ENCODE measurements around the gene C9orf78.

C9orf78 gene

GRCh38 chr9:129839324-129840023 is 4.4 kb upstream of the C9orf78 start:
- DNase-seq = no peak

- DNase-seq = no peak
Observed at GRCh38 chr9:129838707-129839259, 3.7 kb upstream of the C9orf78 start.

GRCh38 chr9:129836311-129837007 is 1.4 kb upstream of the C9orf78 start:
- DNase-seq = no peak

GRCh38 chr9:129835860-129836223 is 767 bp upstream of the C9orf78 start:
- DNase-seq = no peak

GRCh38 chr9:129834489-129835127 is 467 bp downstream of the C9orf78 start:
- no peak for DNase-seq

DNA sequence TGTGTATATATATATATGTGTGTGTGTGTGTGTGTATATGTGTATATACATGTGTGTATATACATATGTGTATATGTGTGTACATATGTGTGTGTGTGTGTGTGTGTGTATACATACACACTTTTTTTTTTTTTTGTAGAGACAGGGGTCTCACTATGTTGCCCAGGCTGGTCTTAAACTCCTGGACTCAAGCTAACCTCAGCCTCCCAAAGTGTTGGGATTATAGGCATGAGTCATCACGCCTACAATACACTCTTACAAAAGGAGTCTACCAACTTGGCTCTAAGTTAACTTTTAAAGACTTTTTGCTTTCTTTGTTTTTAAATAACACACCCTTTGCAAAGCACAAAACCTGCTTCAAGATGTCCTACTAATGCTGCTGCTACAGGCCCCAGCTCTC is 2.1 kb downstream of the C9orf78 start:
- no peak for DNase-seq

DNA sequence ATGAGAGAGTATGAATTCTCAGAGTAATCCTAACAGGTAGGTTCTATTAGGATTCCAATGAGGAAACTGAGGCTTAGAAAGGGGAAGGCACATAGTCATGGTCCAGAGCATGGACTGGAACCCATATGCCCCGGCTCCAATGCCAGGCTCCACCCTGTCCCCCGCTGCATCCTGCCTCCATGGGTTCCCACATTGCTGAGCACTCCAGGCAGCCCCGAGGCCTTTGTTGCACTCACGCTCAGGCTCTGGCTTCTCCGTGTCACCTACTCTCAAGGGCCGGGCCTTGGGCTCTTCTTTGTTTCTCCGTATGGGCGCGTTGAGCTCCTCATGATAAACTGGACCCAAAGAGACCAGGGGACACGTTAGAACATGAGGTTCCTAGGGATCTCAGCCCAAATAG is 6.1 kb downstream of the C9orf78 start:
- DNase-seq = no peak

DNA sequence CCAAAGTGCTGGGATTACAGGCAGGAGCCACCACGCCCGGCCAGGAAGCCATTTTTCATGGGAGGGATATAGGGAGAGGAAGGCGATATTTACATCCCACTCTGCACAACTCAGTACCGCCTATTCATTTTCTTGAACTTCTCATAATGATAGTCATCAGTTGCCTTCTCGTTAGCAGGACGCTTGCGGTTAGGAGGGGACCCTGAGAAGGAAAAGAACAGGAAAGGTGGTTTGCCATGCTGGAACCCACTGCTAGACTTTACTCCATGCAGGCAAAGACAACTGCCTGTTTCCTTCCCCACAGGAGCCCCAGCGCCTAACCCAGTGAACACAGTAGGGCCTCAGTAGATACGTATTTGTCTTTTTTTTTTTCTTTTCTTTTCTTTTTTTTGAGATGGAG is 7.0 kb downstream of the C9orf78 start:
- no peak for DNase-seq

DNA sequence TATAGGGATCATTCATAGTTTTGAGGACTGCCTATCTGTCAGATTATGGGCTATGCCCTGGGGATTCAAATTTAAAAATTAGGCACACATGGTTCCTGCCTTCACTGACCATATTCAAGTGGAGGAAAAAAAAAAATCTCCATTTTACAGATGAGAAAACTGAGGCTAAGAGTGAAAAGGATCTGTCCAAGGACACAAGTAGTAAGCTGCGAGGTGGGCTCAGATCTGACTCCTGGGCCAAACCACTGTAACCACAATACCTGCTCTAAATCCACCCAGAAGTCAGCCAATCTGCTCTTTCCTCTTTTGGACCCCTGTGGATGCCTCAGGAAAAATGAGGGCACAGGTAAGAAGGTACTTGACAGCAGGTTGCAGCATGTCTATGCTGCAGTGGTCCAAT is 8.3 kb downstream of the C9orf78 start:
- no peak for DNase-seq

- no peak for DNase-seq
Observed at GRCh38 chr9:129826344-129826743, 8.7 kb downstream of the C9orf78 start.

DNA sequence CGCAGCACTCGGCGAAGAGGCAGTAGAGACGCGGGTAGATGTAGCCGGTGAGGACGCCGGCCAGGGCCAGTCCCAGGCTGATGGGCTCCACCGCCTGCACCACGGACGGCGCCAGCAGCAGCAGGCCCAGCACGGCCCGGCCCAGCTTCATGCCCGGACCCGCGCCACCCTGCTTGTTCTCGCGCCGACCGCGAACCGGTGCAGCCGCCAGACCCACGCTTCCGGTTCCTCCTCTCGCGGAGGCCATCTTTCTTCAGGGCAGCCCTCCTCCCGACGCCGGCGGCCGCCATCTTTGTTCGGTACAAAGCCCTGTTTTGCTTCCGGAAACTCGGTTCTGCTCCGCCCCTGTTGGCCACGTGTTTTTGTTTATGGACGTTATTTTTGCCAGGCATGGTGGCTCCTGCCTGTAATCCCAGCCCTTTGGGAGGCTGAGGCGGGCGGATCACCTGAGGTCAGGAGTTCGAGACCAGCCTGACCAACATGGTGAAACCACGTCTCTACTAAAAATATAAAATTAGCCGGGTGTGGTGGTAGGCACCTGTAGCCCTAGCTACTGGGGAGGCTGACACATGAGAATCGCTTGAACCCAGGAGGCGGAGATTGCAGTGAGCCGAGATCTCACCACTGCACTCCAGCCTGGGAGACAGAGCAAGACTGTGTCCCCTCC is 11.0 kb downstream of the C9orf78 start, which contains the start of gene TOR1A:
Gene TOR1A (minus strand): TSS at position 202 of the 667 bp plus-strand sequence. CDS start 51 bp downstream, at position 151.
- peak; percentile 81 for DNase-seq

GRCh38 chr9:129823542-129823934 is 11.5 kb downstream of the C9orf78 start:
- no peak for DNase-seq

- no peak for DNase-seq
Observed at GRCh38 chr9:129822898-129823541, 12.1 kb downstream of the C9orf78 start.

- DNase-seq = no peak
Observed at GRCh38 chr9:129816501-129817435, 18.3 kb downstream of the C9orf78 start.

GRCh38 chr9:129815278-129815677 is 19.8 kb downstream of the C9orf78 start:
- no peak for DNase-seq

DNA sequence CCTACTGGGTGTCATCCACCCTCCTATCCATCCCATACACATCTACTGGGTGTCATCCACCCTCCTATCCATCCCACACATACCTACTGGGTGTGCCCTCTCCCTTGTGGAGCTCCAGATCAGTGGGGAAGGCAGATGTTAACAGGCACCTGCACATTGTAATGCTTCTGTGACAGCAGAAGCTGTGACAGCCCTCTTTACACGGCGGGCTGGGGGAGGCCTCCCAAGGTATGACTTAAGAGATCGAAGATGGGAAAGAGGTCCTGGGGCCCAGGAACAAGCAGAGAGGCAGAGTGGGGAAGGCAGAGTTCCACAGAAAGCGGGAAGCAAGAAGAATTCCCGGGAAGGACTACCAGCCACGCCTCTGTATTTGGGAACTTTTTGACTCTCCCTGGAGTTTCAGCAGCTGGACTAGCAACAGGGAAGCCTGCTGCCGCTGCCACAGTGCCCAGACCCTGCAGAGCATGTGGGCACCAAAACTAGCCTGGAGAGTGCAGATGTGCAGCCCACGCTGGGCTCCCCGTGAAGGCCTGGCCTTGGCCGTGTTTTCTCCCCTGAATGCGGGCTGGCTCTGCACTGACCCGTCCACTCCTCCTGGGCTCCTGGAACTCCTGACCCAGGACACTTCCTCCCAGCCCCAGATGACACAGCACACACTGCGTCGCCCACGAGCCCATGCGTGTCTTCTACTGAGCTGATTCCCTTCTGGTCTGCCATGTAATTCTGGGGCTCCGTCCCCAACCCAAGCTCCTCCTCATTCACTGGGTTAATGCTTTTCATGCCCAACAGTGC is 20.4 kb downstream of the C9orf78 start:
- DNase-seq = no peak

DNA sequence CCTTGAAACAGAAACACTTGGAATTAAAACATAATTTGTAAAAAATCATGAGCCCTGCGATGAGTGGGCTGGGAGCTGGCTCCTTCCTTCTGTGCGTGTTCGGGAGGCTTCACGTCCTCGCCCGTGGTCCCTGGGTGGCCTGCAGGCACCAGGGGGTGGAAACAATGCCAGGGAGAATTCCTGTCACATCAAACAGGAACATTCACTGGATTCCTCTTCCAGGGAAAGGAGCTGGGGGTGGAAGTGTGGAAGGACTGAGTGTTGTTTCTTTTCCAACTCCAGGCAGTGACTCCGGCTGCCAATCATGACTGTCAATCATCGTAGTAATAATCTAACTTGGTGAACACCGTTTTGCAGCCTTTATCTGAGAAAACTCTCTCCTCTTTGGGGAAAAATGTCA is 21.4 kb downstream of the C9orf78 start:
- no peak for DNase-seq

DNA sequence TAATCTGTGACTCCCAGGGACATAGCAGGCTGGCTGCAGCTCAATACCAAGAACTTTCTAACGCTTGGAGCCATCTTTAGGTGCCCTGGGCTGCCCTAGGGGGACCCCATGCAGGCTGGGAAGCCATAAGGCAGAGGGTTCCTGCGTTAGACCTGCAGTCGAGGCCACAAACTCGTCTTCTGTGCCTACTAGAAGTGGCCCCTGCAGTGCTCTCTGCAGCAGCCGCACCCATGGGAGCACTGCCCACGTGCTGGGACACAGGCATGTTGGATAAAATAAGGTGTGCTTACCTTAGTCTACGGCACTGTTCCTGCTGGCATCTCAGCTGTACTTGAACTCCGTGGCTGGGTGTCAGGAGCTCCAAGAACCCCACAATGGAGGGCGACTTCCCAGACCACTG is 22.7 kb downstream of the C9orf78 start:
- DNase-seq = no peak

- no peak for DNase-seq
Observed at GRCh38 chr9:129811967-129812363, 23.1 kb downstream of the C9orf78 start.

DNA sequence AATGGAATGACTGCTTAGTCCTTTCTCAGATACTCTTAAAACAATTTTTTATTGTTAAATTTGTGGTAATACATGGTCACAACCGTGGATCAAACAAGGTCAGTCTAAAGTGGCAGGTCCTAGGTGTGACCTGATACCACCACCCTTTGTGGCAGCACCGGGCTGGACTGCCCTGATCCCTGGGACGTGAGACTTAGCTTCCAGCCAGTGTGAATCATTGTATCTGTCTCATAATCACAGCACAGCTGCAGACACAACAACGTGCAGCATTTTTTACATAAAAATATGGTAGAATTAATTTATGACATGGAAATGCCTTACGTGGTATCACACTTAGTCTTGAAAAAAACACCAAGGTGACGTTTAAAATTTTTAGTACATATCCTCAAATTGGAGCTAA is 24.3 kb downstream of the C9orf78 start:
- DNase-seq = no peak

DNA sequence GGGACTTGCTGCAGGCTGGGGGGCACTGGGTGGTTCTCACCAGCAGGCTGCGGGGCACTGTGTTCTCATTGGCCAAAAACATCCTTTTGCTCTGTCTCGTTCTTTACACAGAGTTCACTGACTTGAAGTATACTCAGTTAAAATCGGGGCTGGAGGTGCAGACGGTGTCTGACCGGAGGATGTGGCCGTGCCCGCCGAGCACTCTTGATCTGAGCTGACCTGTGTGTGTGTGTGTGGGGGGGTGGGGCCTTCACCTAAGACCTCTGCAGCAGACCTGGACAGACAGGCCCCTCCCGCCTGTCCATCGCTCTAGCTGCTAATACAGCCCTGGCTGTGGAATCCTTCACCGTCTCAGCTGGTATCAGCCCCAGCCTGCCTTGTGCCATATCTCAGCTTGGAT is 25.0 kb downstream of the C9orf78 start:
- DNase-seq = no peak
